Loucy (cell line): ENCODE data around the gene TIMM23B.
"Not testable (repeated sequence)": the region's sequence is repeated elsewhere in the genome, so short reads cannot be mapped to it uniquely, and the experiment has no call there.

Experiments
- CTCF ChIP-seq: fragments of 200-600 bp; sonication (generic); conservative IDR thresholded peaks from 2 replicates; pipeline ENCODE4 v1.5.1; 2014; ENCODE audit warnings: mild to moderate bottlenecking, antibody characterized with exemption, low read length
- EZH2phosphoT487 ChIP-seq: fragments of 200-600 bp; IDR thresholded peaks from 2 replicates; pipeline ENCODE4 v1.6.1; 2018; ENCODE audit warnings: antibody characterized with exemption, mild to moderate bottlenecking, moderate library complexity, borderline replicate concordance

GRCh38 chr10:49972094-49972493 is 30.2 kb downstream of the TIMM23B start:
- not testable (repeated sequence) for TF ChIP-seq EZH2phosphoT487, CTCF
